ENCODE data around the gene CMTM8.

Gene CMTM8

DNA sequence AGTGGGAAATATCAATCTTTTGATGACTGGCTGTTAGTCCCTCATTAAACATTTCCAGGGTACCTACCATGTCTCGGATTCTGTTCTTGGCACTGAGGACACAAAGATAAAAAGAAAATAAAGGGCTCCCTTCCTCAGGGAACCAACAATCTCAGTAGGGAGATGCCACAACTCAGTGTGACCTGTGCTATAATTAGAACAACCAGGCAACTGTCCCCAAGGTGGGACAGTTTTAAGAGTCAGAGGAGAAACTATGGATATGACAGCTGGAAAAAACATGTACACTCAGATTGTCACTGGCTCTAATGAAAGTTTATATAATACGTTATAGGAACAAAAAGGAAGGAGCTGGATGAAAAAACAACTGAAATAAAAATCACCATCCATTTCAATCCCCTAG lies 23.3 kb upstream of the CMTM8 start:
- no peak overlapping the region for H3K27ac ChIP-seq

DNA sequence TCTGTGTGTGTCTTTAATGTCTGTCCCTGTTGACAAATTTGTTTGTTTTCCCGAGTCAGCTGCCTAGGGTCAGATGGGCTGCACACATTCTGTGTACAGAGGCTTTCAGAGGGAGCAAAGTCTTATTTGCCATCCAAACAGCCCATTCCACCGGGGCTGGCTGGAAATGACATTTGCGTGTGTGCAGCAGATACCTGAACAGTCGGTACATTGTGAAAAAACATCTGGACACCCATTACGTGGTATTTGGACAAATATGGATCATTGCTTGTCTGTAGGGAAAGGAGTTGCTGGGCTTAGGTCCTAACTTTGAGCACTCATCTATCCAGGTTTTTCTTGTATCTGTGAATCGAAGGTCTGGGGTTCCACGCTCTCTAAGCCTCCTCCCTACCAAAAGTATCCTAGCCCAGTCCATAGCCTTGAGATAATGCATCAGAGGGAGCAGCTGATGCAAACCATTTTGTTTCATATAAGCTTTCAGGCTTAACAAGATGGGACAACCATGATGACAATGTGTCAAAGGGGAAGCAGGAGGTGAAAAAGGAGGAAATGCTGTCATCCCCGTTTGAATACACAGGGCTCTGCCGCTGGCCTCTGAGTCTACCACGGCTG lies 22.2 kb upstream of the CMTM8 start:
- H3K9ac ChIP-seq = no peak overlapping the region
- H3K4me1 ChIP-seq (ENCODE audit: low read depth, poor library complexity, severe bottlenecking) = no peaks in the 10 kb centered on the region
- H3K27me3 ChIP-seq (ENCODE audit: insufficient read depth, low read depth) = no peaks in the 10 kb centered on the region
- H3K36me3 ChIP-seq (ENCODE audit: insufficient read depth) = no peaks in the 10 kb centered on the region
- no peak overlapping the region for H3K27ac ChIP-seq
- no peak overlapping the region for H3K4me2 ChIP-seq
- H4K20me1 ChIP-seq (ENCODE audit: insufficient read depth) = no peaks in the 10 kb centered on the region
- no peak overlapping the region for H2AFZ ChIP-seq (ENCODE audit: low read depth)
- TF ChIP-seq, protein P1, sequence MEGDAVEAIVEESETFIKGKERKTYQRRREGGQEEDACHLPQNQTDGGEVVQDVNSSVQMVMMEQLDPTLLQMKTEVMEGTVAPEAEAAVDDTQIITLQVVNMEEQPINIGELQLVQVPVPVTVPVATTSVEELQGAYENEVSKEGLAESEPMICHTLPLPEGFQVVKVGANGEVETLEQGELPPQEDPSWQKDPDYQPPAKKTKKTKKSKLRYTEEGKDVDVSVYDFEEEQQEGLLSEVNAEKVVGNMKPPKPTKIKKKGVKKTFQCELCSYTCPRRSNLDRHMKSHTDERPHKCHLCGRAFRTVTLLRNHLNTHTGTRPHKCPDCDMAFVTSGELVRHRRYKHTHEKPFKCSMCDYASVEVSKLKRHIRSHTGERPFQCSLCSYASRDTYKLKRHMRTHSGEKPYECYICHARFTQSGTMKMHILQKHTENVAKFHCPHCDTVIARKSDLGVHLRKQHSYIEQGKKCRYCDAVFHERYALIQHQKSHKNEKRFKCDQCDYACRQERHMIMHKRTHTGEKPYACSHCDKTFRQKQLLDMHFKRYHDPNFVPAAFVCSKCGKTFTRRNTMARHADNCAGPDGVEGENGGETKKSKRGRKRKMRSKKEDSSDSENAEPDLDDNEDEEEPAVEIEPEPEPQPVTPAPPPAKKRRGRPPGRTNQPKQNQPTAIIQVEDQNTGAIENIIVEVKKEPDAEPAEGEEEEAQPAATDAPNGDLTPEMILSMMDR (conservative IDR thresholded peaks at IDR 0.05; ENCODE audit: low read depth, low read length) = no peak
- no peaks in the 10 kb centered on the region for H3K79me2 ChIP-seq (ENCODE audit: insufficient read depth, low read depth)
- no peak overlapping the region for H3K4me3 ChIP-seq (IDR thresholded peaks at IDR 0.05; ENCODE audit: insufficient read depth, low read depth, low read length)

More for the DNA sequence above, 23.3 kb upstream of the CMTM8 start:
- no peaks in the 10 kb centered on the region for H3K36me3 ChIP-seq (ENCODE audit: insufficient read depth)
- no peak overlapping the region for H3K4me3 ChIP-seq (IDR thresholded peaks at IDR 0.05; ENCODE audit: insufficient read depth, low read depth, low read length)
- H3K79me2 ChIP-seq (ENCODE audit: insufficient read depth, low read depth) = no peaks in the 10 kb centered on the region
- no peak overlapping the region for H3K9ac ChIP-seq
- H3K4me1 ChIP-seq (ENCODE audit: low read depth, poor library complexity, severe bottlenecking) = no peaks in the 10 kb centered on the region
- H3K27me3 ChIP-seq (ENCODE audit: insufficient read depth, low read depth) = no peaks in the 10 kb centered on the region
- H2AFZ ChIP-seq (ENCODE audit: low read depth) = no peak overlapping the region
- TF ChIP-seq, protein P1 (conservative IDR thresholded peaks at IDR 0.05; ENCODE audit: low read depth, low read length) = no peak
- H4K20me1 ChIP-seq (ENCODE audit: insufficient read depth) = no peaks in the 10 kb centered on the region
- H3K4me2 ChIP-seq = no peak overlapping the region

DNA sequence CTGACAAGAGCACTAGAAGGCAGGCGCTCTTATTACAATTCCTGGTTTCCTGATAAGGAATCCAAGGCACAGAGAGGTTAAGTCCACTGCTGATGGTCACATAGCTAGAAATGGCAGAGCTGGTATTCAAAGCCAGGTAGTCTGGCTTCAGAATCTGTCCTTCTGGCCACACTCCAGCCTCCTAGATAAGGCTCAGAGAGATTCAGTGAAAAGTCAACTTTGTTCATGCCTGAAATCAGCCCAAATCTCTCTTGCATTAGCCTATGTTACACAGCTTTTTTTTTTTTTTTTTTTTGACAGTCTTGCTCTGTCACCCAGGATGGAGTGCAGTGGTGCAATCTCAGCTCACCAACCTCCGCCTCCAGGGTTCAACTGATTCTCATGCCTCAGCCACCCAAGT lies 21.1 kb upstream of the CMTM8 start:
- Histone ChIP-seq H3K9ac (no peak overlapping the region), H3K36me3 (ENCODE audit: insufficient read depth) (no peaks in the 10 kb centered on the region), H4K20me1 (ENCODE audit: insufficient read depth) (no peaks in the 10 kb centered on the region), H3K27ac (no peak overlapping the region), H3K4me3 (IDR thresholded peaks at IDR 0.05; ENCODE audit: insufficient read depth, low read depth, low read length) (no peak overlapping the region), H3K4me1 (ENCODE audit: low read depth, poor library complexity, severe bottlenecking) (no peaks in the 10 kb centered on the region), H3K4me2 (no peak overlapping the region), H3K79me2 (ENCODE audit: insufficient read depth, low read depth) (no peaks in the 10 kb centered on the region), H3K27me3 (ENCODE audit: insufficient read depth, low read depth) (no peaks in the 10 kb centered on the region), H2AFZ (ENCODE audit: low read depth) (no peak overlapping the region)
- TF ChIP-seq, protein P1 (conservative IDR thresholded peaks at IDR 0.05; ENCODE audit: low read depth, low read length) = no peak

DNA sequence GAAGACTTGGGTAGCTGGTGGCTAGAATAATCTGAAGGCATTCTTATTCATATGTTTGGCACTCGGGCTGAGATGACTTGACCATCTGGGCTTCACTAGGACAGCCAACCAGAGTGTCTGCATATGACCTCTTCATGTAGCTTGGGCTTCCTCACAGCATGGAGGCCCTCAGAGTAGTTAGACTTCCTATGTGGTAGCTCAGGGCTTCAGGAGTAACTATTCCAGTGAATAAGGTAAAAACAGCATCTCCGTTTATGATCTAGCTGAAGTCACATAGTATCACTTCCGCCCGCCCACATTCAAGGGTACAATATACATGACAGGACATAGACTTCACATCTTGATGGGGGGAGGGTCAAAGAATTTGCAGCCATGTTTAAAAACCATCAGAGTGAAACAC lies 18.9 kb upstream of the CMTM8 start:
- H3K9ac ChIP-seq = no peak overlapping the region
- no peak overlapping the region for H3K4me2 ChIP-seq
- no peak overlapping the region for H2AFZ ChIP-seq (ENCODE audit: low read depth)
- H3K36me3 ChIP-seq (ENCODE audit: insufficient read depth) = no peaks in the 10 kb centered on the region
- no peaks in the 10 kb centered on the region for H4K20me1 ChIP-seq (ENCODE audit: insufficient read depth)
- H3K4me3 ChIP-seq (IDR thresholded peaks at IDR 0.05; ENCODE audit: insufficient read depth, low read depth, low read length) = no peak overlapping the region
- H3K79me2 ChIP-seq (ENCODE audit: insufficient read depth, low read depth) = no peaks in the 10 kb centered on the region
- H3K4me1 ChIP-seq (ENCODE audit: low read depth, poor library complexity, severe bottlenecking) = no peaks in the 10 kb centered on the region
- no peaks in the 10 kb centered on the region for H3K27me3 ChIP-seq (ENCODE audit: insufficient read depth, low read depth)
- H3K27ac ChIP-seq = no peak overlapping the region
- TF ChIP-seq, protein P1 (conservative IDR thresholded peaks at IDR 0.05; ENCODE audit: low read depth, low read length) = no peak

Measured in KMS-11 (cell line).